ENCODE data around the gene AP2B1.

DNA sequence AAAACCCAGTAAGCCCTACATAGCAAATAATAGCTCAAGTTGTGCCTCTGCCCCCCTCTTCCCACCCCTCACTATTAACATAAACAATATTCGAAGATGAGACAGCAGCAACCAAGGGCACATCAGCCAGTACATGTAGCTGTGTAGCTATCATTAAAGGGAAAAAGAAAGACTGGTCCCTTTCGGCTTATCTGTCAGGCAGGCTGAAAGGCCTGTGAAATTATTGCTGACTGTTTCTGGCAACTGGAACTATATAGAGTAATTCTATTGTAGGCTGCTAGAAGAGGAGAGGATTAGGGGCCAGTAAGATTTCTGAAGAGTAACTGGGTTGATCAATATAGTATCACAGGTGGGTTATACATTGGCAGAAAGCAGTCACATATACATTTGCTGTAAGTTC is 107.8 kb downstream of the AP2B1 start:
- TF ChIP-seq CTCF (IDR thresholded peaks at IDR 0.05), result no peak
- no peak for TF ChIP-seq POLR2AphosphoS5 (IDR thresholded peaks at IDR 0.05)
- no peak for TF ChIP-seq POLR2A (IDR thresholded peaks at IDR 0.05)

Data from transverse colon (tissue), 4 donors.